NCI-H2196 treated with DMSO at 0.1 percent for 48 hours (cell line): ENCODE results near the gene PTGDS.

Experiments used
- DNase-seq: peaks from one replicate; lab custom pipeline; 2025; ENCODE audit not compliant: unreplicated experiment; lab: John Stamatoyannopoulos, UW

PTGDS gene

GRCh38 chr9:136945333-136946227 is 31.7 kb upstream of the PTGDS start:
- no peak for DNase-seq

DNA sequence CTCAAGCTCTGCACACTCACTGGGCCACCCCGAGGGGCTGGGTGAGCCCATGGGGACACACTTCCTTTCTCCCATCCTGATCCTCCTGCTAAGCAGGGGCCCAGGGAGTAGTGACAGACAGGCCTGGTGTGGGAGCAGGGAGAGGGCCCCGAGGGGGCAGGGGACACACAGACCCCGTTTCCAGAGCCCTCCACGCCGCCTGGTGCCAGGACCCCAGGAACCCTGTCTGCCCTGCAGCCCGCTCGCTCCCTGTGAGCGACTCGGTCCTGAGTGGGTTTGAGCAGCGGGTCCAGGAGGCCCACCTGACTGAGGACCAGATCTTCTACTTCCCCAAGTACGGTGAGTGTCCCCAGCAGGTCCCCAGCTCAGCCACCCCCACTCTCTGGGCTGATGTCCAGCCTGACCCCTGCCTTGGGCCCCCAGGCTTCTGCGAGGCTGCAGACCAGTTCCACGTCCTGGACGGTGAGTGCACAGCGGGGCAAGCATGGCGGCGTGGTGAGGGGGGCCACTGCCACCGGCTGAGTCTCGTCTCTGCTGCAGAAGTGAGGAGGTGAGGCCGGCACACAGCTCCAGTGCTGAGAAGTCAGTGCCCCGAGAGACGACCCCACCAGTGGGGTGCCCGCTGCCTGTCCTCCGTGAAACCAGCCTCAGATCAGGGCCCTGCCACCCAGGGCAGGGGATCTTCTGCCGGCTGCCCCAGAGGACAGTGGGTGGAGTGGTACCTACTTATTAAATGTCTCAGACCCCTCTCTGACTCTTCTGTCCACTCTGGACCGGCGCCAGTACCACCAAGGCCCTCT is 30.9 kb upstream of the PTGDS start:
- no peak for DNase-seq

DNA sequence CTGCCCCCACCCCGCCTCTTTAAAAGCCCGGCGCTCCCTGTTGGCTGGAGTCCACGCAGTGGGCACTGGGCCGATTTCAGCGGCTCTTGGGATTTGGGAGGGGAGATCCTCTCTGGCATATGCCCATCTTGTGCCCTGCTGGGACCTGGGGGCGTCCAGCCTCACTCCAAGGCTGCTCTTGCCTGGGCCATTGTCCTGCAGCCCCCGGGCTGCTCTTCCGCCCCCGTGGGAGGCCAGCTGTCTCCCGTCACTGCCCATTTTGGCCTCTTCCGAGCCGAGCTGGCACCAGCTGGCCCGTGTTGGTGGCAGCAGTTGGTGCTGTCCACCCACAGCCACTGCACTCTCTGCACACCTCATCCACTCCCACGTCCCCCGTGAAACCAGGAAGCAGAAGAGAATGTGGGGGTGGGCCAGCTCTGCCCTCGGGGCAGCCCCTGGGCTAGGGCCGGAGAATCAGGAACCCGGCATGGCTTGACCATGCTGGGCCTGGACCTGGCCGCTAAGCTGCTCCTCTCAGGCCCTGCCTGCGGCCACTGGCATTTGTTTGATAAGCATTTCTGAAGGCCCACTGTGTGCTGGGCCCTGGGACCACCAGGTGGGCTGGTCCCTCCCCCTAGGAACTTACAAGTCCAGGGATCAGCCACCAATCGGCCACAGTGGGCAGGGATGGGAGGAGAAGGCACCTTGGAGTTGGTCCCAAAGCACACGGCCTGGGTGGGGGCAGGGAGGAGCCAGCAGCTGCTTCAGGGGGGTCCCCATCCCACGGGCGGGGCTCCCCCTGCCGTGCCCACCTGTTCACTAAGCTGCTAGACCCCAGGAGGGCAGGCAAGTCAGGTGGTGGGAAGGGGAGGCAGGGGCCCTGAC is 30.0 kb upstream of the PTGDS start:
- DNase-seq = no peak

GRCh38 chr9:136947955-136948510 is 29.3 kb upstream of the PTGDS start:
- DNase-seq = peak; percentile 8

- DNase-seq = no peak
Observed at GRCh38 chr9:136949239-136949816, 28.0 kb upstream of the PTGDS start.

GRCh38 chr9:136949817-136950655 is 27.3 kb upstream of the PTGDS start:
- peak; percentile 83 for DNase-seq

DNA sequence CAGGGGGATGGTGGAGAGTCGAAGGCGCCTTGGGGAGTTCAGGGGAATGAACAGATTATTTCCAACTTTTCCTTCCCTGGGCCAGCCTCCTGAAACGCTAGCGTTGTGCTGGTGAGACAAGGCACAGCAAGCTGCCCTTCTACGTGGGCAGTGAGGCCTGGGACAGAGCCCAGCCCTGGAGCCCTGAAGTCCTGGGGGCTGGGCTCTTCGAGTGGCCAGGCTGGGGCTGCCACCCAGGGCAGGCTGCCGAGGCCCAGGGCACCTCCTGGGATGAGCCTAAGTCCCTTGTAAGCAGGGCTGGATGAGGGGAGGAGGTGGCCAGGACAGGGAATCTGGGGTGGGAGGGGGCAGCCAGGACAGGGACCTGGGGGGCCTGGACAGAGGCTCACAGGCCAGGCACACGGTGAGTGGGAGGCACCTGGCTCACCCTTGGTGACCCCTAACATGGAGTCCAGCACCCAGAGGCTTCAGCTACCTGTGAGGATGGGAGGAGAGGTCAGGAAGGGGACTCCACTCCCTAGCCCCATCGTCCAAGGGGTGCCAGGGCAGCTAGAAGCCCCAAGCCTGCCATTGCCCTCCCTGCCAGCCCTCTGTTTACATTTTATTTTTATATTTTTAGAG is 26.5 kb upstream of the PTGDS start:
- no peak for DNase-seq

DNA sequence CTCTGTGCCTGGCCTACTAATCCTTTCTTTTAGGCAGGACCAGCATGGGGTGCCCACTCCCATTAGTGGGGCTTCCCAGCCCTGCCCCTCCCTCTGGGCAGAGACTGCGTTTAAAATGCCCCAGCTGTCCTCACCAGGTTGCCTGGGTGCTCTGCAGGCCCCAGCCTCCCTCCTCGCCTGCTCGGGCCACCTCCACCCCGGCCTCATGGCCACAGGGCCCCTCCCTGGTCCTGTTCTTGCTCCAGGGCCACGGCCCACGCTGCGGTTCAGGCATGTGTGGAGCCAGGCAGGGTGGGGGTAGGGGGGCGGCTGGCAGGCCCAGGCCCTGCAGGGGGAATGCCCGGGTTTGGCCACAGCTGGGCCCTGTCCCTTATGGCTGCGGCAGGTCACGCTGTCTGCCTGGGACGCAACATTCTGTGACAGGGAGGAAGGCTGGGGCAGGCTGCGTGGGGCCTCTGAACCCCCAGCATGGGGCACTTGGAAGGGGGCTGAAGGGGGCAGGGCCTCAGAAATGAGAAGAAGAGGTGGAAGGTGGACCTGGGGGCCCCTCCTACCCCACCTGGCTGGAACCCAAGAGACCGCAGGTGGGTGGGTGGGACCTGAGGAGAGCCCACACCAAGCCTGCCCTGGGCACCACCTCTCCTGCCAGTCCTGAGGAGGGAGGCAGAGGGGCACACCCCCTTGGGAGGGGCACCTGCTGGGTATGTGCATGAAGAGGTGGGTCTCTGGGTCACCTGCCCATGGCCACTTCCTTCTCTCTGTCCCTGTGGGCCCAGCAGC is 25.6 kb upstream of the PTGDS start, which contains the start of gene LCN12:
LCN12 (plus strand) TSS at position 733 of the 780 bp plus-strand sequence. CDS start 55 bp downstream, outside the sequence.
- no peak for DNase-seq

GRCh38 chr9:136952321-136952850 is 24.9 kb upstream of the PTGDS start:
- DNase-seq = no peak

DNA sequence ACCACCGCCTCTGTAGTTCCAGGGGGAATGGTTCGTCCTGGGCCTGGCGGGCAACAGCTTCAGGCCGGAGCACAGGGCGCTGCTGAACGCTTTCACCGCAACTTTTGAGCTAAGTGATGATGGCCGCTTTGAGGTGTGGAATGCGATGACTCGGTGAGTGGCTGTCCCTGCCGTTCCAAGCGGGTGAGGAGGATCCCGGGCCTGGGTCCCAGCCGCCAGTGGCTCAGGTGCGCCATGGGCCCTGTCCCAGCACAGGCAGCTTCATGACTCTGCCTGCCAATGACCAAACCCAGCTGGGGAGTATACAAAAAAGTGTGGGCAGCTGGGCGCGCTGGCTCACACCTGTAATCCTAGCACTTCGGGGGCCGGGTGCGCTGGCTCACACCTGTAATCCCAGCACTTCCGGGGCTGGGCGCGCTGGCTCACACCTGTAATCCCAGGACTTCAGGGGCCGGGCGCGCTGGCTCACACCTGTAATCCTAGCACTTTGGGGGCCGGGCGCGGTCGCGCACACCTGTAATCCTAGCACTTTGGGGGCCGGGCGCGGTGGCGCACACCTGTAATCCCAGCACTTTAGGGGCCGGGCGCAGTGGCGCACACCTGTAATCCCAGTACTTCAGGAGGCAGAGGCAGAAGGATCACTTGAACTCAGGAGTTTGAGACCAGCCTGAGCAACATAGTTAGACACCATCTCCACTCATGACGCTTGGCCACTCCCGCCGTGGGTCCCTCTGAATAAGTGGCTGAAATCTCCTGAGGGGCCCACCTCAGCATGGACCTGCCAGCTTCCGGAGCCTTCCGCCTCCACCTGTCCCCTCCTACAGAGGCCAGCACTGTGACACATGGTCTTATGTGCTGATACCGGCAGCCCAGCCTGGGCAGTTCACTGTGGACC is 24.2 kb upstream of the PTGDS start:
- no peak for DNase-seq

GRCh38 chr9:136953771-136954269 is 23.5 kb upstream of the PTGDS start:
- DNase-seq = no peak

DNA sequence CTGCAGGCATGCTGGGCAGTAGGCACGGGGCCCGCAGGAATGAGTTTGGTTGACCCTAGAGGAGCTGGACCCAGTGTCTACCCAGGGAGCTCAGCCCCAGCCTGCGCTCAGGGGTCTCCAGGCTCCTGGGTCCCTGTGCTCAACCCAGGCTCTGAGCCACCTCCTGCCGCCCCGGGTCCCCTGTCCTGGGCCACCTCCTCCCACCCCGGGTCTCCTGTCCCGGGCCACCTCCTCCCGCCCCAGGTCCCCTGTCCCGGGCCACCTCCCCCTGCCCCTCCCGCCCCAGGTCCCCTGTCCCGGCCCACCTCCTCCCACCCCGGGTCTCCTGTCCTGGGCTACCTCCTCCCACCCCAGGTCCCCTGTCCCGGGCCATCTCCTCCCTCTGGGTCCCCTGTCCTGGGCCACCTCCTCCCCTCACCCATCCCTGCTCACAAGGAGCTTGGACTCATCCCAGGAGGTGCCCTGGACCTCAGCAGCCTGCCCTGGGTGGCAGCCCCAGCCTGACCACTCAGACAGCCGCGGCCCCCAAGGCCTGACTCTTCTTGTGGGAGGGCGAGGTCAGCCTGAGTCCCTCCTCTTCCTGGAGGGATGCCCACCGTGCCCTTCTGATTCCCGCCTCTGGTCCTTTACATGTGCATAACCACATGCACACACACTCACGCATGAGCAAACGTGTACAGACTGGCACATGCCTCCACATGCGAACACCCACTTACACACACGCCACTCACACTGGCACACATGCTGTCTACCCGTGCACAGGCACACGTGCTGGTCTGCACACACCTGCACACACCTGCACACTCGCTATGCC is 22.8 kb upstream of the PTGDS start:
- DNase-seq = no peak

DNA sequence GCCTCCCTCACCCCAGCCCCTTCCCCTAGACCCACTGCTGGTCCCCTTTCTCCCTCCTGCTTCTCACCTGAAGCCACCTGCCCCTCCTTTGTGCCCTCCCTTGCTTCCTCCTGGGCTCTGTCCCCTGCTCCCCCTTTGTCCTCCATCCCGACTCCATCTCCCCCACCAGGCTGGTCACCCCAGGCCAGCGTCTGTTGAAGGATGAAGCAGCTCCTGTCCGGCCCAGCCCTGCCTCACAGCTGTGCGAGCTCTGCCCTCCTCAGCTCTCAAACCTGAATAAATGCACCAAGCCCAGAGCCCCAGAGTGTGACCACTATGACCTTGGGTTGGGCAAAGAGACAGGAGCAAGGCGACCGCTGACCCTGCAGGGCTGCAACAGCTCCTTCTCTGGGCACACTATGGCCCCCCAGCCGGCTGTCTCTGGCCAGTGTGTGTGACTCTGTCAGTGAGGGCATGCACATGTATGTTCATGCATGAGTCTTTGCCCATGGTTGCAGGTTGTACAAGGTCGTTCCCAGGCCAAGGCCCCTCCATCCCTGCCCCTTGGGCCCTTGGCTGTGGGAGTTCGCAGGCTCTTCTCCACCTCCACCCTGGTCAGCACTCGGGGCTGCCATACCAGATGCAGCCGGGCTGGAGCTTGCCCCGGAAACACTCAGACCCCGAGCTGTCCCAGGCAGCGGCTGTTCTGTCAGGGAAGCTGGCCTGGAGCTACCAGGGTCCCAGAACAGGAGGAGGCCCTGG is 21.9 kb upstream of the PTGDS start:
- DNase-seq = no peak

DNA sequence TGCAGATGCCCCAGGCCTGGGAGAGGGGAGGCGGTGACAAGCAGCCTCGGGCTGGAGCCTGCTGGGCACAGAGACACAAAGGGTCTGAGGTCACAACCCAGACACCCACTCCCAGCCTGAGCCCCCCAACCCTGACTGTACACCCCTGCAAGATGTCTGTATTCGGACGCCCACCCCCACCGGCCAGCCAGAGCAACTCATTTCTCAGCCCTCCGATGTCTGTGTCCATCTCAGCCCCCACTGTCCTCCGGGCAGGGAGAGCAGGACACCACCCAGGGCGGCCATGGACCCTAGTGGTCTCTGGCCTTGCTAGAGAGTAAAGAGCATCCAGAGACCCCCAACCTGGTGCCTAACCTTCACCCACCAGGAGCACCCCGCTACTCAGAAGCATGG is 21.4 kb upstream of the PTGDS start:
- DNase-seq = no peak

GRCh38 chr9:136956604-136957003 is 20.7 kb upstream of the PTGDS start:
- no peak for DNase-seq
